Left hindlimb (tissue), 1 donor: ENCODE data around the gene AMT.
A peak's percentile ranks its signal among the peaks of the same experiment; 100 is the strongest.
"Not testable (repeated sequence)": the region's sequence is repeated elsewhere in the genome, so short reads cannot be mapped to it uniquely, and the experiment has no call there.

Source experiments
- DNase-seq: peaks from one replicate; pipeline ENCODE4 v3.0.0-alpha.2; 2018

AMT gene

DNA sequence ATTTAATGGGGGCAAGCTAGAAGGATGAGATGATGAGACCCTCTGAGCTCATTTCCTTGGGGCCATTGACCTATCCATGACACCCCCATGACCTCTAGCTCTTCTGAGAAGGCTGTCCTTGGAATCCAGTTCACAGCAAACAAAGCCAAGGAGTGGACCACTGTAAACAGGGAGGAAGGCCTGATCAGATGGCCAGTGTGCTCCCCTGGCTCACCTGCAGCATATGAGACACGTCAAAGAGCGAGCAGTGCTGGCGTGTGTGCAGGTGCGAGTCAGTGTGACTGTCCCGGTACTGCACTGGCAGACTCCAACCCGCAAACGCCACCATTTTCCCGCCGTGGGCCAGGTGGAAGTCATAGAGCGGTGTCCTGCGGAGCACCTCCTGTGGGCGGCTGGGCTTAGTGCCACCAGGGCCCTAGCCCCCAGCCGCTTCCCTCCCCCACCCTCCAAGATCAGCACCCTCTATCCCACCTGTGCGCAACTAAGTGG, 339 bp downstream of the AMT start:
- no peak for DNase-seq

DNA sequence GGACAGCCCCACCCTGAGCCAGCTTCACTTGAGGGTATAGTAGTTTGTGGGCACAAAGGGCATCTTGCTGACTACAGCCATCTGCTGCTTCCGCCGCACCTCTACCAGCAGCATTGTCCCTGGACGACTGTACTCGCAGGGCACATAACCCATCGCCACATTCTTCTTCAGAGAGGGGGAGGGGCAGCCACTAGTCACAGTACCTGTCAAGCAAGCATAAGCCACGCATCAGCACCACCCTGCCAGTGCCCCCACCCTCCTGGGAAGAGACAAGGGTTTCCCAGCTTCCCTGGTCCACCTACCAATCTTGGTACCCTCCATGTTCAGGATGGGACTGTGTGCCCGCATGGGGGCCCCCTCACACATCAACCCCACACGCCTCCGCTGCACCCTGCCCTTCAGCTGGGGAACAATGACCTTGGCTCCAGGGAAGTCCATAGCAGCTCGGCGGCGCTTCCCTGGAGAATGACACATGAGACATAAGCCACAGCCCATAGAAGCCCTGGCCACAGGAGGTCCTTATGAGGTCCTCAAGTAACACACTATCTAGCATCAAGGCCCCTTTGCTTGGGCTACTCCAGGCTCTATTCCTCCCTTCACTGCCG, 4.7 kb downstream of the AMT start:
- no peak for DNase-seq

DNA sequence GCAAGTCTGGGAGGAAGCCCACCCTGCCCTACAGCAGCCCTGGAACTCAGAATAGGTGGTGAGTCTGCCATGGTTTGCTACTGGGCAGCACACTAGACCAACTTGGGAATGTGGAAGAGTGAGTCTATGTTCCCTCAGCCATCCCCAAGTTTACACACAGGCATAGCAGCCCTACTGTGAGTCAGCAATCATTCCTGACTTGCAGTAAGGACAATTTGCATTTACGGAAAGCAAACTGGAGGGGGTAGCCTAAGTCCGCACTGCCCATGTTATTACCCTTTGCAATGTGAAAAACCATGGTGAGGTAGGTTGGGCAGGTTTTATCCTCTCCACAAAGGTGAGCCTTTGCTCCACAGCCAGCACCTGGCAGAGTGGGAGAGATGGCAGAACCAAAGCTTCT, 5.4 kb downstream of the AMT start:
- DNase-seq: no peak

DNA sequence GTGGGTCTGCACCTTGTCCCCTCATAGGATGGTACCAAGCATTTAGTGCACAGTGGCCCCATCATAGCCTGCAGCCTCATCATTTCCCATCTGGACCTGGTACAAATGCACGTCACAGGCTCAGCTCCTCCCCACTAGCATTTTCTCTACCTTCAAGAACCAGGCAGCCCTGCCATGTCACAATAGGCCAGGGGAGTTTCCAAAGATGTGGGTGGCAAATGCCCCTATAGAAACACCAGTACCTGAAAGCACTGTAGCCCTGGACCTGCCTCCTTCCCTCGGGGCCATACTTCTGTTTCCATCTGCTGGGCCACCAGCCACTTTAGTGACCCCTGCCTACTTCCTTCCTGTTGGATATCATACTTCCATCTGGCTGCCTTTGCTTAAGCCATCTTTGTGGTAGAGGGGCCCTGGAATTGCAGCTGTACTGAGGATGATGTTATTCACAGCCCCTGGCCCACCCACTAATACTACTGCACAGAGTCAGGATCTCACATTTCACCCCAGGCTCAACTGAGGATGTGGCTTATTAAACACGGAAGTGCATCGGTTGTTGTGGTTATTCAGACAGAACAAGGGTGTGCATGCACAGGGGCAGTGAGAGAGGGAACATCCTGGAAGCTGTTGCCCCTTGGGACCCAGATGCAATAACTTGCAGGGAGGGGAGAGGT, 6.2 kb downstream of the AMT start:
- DNase-seq: no peak

DNA sequence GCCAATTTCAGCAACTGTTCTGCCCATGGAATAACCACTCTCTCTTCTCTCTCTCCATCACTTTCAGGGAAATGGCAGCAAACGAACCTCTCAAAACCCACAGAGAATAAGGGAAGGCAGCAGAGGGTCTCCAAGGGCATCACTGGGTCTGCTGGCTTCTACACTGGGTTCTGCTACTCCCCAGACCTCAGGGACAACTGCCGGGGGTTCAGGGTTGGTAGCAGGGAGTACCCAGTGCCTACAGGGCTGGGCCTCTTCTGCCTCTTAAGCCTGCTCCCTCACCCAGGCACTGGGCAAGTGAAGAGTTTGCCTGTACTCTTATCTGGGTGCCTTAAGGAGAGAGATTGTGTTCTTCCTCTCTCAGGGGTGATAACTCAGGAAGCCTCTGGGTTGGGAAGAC, 7.5 kb downstream of the AMT start:
- no peak for DNase-seq

DNA sequence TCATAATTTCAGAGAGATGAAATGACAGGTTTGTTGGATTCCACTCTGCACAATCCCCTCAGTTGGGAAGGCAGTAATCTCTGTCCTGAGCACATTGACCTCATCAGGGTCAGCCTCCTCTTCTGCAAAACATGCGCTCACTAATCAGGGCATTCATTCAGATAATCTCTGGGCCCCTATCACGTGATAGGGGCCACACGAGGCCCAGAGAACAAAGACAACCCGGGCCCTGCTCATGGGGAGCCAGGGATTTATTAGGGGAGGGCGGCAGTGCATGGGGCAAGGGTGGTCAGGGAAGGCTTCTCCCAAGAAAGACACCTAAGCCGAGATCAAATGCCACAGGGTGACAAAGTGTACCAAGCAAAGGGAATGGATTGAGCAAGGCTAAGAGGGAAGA, 8.9 kb downstream of the AMT start:
- DNase-seq: no peak

DNA sequence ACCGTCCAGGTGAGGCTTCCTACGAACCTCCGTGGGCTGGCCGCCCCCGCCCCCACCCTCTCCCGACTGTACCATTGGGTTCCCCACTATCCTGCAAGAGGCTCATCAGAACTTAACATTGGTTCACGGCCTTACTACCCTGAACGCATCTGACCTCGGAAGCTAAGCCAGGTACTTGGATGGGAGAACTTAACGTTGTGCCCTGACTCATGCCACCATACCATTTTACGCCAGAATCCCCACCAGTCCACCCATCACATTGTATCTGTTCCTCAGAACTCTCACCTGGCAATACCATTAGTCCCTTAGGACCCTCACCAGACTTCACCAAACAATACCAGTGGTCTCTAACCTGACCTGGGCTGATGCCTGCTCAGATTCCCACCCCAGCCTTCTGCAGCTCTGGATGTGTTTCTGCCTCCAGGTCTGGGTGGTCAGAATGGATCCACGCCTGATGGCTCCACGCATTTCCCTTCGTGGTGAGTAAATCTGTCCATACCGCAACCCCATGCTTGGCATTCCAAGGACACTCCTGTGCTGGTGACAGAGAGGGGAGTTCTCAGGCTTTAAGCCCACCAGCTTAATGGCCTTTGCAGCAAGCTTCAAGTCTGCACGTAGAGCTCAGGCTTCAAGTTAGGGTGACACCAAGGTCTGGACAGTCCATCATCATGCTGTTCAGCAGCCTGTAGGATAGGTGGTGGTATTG, 9.5 kb downstream of the AMT start:
- no peak for DNase-seq

DNA sequence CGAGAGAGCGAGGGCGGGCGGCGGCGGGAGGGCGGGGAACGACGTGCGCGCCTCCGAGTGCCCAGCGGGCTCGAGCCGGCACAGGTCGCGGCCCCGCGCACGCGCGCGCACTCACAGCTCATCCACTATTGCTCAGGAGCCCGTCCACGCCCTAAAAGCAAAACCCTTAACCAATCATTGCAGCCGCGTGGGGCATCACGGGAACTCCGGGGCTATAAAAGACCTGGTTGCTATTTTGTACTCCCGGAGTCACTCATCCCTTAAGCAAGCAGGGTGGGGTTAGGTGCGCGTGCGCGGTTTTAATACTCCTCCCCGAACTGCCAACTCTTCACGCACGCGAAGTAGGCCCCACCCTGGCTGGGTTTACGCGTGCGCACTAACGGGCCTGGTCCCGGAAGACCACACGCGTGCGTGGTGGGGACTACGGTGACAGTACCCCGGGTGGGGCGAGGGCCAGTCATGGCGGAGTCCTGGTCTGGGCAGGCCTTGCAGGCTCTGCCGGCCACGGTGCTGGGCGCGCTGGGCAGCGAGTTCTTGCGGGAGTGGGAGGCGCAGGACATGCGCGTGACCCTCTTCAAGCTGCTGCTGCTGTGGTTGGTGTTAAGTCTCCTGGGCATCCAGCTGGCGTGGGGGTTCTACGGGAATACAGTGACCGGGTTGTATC, 10.2 kb downstream of the AMT start, which contains the start of the genes RHOA and TCTA:
TSS of gene RHOA (minus strand) at position 9 of the 664 bp plus-strand sequence. CDS start 36,387 bp downstream, outside the sequence.
TSS of gene TCTA (plus strand) at position 456 of the 664 bp plus-strand sequence. CDS start at position 460, 4 bp downstream.
- DNase-seq: peak; percentile 100

DNA sequence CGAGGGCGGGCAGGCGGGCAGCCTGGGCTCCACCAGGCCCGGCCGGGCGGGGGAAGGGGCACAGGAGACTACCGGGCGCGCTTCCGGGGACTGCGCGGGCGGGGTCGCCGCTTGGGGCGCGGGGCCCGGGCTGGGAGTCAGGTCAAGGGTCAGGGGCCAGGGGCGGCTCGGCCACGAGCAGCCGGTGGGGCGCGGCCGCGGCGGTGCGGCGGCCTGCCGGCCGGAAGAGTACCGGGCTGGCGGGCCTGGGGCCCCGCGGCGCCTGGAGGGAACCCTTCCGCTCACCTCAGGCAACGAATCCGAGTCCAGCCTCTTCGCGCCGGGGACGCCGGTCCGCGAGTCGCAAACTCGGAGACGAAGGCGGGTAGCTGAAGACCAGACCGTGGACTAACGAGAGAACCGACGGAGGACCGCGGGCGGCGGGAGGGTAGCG, 10.7 kb downstream of the AMT start:
- DNase-seq: peak; percentile 65

DNA sequence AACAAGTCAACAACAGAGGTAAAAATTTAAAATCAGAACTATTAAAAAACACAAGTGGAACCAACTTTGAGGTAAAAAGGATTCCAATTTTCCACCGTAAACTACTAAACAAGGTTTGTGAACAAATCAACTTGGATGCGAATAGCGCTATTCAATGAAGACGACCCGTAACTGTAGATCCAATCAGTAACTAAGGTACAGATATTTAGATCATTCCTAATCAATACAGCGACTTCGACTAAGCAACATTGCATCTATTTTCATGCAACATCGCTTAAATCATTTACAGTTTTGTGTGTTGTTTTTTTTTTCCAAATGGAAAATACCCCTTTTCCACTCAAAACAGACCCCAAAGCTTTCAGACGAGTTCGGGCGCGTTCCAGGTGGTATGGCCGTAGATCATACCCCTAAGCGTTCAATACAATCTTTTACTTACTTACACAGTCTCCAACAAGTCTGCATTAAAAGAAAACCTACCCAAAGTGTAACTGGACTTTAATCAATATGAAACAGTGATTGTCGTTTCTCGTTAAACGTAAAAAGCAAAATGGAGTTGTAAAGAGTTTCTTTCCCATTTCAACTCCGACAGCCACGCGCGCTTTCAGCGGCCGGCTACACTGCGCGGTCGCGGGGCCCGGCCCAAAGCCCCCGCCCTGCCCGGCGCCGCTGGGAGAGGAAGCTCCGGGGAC, 11.3 kb downstream of the AMT start:
- no peak for DNase-seq

DNA sequence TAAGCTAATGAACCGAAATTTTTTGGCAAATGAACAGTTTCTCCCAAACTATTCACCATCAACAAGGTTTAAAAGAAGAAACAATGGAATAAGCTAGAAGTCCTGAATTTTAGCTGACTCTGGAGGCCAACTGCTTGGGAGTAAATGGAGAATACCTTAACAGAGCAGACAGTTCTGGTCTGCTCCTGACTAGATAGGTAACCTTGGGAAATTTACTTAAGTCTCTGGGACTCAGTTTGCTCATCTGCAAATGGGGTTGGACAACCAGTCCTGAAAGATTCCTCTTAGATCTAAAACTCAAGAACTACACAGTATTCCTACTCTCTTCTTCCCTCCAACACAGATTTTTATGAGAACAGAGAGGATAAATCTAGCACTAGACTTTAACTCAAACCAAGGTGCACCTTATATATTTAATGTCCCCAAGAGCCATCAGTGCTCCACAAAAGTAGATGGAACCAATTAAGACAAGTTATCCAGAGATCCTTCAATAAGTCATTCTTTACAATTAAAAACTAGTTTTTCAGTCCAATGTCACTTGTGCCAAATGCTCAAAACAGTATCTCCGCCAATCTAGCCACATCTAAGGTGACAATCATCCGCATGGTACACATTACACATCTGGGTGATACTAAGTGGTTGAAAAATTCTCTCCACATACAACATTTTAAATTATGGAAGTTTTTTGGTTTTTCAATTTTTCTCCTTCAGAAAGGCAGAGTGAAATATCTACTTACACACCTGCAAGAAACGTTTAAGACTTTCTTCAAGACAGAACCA, 12.0 kb downstream of the AMT start:
- DNase-seq: no peak

DNA sequence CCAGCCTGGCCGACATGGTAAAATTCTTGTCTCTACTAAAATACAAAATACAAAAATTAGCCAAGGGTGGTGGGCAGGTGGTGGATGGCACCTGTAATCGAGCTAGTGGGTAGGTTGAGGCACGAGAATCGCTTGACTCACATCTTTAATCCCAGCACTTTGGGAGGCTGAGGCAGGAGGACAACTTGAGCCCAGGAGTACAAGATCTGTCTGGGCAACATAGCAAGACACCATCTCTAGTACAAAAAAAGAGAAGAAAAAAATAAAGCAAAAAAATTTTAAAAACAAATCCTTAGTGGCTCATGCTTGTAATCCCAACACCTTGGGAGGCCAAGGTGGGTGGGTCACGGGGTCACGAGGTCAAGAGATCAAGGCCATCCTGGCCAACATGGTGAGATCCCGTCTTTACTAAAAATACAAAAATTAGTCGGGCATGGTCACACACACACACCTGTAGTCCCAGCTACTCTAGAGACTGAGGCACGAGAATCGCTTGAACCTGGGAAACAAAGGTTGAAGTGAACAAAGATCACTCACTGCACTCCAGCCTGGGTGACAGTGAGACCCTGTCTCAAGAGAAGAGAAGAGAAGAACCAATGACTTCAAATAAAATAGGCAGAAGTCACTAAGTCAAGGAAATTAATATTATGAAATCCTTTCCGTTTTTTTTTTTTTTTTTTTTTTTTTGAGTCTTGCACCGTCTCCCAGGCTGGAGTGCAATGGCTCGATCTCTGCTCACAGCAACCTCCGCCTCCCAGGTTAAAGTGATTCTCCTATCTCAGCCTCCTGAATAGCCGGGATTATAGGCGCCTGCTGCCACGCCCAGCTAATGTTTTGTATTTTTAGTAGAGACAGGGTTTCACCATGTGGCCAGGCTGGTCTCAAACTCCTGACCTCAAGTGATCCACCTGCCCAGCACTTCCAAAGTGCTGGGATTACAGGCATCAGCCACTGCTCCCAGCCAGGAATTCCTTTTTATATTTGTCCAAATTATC, 15.4 kb downstream of the AMT start:
- DNase-seq: no peak

DNA sequence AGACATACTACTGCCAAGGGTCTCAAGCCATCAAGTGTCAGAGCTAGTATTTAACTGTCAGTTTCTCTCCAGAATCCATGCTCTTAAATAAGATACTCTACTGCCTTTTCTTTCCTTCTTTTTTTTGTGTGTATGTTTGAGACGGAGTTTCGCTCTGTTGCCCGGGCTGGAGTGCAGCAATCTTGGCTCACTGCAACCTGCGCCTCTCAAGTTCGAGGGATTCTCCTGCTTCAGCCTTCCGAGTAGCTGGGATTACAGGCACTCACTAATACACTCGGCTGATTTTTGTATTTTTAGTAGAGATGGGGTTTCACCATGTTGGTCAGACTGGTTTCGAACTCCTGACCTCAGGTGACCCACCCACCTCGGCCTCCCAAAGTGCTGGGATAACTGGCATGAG, 16.7 kb downstream of the AMT start:
- DNase-seq: not testable (repeated sequence)

DNA sequence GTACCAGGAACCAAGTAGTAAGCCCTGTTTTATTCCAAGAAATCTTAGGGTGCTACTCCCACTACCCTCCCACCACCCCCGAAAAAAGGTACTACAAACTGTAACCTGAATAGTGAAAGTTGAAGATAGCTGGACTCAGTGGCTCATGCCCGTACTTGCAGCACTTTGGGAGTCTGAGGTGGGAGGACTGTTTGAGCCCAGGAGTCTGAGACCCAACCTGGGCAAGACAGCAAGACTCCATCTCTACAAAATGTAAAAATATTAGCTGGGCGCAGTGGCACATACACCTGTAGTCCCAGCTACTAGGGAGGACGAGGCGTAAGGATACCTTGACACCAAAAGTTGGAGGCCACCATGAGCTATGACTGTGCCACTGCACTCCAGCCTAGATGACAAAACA, 18.4 kb downstream of the AMT start:
- no peak for DNase-seq

DNA sequence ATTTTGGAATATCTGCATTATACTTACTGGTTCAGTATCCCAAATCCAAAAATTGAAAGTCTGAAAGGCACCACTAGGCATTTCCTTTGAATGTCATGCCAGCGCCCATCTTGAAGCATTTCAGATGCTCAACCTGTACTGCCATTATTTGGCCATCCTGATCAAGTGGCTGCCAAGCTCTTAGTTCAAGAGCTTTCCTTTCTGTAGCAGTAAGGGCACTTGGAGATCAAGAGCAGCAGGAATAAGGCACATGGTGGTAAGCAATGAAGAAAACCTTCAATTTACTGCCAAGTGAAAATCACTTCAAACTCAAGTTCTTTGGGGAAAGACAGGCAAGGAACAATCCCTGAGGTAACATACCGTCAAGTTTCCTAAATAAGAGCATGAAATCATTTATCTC, 20.5 kb downstream of the AMT start:
- DNase-seq: no peak

DNA sequence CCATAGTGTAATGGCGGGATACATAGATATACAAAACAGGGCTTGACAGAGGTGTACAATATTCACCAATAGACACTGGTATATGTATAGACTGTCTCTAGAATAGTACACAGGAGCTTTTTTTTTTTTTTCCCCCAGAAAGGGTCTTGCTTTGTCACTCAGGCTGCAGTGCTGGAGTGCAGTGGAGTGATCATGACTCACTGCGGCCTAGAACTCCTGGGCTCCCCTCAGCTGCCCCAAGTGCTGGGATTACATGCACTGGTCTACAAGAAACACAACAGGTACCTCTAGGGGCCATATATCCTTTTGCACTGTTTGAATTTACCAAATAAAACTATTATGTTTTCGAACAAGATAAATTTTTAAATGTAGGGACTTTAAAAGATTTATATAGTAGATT, 22.8 kb downstream of the AMT start:
- DNase-seq: no peak

DNA sequence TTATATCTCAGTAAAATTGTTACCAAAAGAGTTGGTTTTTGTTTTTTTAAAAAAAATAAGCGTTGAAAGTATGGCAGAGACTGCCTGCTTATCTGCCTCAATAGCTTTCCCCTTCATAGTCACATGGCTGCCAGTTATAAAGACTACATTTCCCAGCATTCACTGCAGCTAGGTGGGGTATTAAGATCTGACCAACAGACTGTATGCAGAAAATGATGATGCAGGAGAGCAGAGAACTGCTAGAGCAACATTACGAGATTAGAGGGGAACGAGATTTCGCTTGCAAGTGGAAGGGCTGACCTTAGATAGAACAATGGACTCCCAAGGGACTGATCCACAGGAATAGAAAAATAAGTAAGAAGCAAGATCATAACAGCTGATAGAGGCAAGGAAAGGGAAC, 24.8 kb downstream of the AMT start:
- no peak for DNase-seq

DNA sequence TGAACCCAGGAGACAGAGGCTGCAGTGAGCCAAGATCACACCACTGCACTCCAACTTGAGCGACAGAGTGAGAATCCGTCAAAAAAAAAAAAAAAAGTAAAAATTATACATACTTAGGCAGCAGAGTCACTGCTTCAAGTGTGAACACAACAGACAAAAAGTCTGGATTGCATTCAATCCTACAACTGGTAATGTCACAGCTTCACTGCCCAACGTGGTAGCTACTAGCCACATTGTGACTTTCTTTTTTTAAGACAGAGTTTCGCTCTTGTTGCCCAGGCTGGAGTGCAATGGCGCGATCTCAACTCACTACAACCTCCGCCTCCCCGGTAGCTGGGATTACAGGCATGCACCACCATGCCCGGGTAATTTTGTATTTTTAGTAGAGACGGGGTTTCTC, 31.0 kb downstream of the AMT start:
- not testable (repeated sequence) for DNase-seq

DNA sequence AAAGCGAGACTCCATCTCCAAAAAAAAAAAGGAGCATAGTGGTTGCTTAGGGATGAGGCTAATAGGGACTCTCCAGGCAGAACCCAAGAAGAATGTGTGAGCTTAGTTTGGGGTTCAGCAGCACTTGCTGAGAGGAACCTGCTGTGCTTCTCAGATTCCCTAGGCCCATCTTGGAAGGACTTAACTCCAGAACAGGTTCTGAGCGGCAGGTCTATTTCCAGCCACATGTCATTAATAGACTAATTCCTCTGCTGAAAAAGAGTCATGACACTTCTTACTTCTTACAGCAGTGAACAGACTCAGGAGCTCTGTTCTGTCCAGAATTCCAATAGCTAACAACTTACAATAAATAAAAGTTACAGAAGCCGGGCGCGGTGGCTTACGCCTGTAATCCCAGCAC, 33.0 kb downstream of the AMT start:
- no peak for DNase-seq

DNA sequence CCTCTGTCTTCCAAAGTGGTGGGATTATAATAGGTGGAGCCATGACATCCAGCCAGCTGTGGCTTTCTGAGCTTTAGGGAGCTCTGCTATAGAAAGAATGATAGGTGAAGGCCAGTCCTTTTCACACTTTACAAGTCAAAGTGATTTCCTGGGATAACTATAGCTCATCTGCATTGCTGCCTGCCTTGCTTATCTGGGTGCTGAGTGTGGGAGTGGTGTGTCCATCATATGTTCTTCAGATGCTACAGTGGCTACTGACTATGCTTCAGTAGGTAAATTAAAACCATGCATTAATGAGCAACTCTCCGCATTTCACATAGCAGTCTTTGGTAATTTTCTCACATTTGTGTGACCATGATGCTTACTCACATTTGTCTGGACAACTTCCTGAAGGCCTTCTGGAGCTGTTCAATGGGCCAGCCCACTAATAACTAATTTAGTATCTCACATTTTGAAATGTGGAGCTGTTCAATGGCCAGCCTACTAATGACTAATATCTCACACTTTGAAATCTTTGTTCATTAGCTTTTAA, 33.9 kb downstream of the AMT start:
- no peak for DNase-seq
